NCI-H1417 (cell line): Measurements from ENCODE around the gene ZSCAN12.
"Not testable (repeated sequence)": the region's sequence is repeated elsewhere in the genome, so short reads cannot be mapped to it uniquely, and the experiment has no call there.

Experiments used
- DNase-seq, 3 experiments: peaks; one replicate each; lab custom pipeline; 2025; lab: John Stamatoyannopoulos, UW

Gene ZSCAN12

GRCh38 chr6:28393912-28394662, 5.5 kb downstream of the ZSCAN12 start:
- DNase-seq = peak in 1 of 3 experiments; percentile 6

DNA sequence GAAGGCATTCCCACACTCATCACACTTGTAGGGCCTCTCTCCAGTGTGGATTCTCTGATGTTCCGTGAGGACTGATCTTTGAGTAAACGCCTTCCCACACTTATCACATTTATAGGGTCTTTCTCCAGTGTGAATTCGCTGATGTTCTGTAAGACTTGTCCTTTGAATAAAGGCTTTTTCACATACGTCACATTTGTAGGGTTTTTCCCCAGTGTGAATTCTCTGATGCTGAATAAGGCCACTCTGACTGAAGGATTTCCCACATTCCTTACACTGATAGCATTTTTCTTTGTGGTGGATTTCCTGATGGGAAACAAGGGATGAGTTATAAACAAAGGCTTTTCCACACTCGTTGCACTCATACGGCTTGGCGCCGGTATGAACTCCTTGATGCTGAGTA, 8.9 kb downstream of the ZSCAN12 start:
- no peak for DNase-seq

DNA sequence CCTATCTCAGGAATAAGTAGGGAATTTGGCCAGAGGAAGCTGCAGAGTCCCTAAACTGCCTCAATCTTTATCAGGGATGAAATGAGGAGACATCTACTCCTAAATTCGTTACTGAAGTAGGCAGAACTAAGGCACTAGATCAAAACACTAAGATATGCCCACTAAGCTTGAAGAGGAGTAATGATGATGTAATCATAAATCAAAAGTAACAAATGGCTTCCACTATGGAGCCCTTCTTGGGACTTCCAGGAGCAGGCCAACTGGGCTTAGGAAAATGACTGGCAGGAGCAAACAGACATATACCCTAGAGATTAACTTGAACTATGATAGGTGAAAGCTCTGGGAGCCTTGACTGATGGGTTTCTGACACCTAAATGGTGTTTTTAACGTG, 15.4 kb downstream of the ZSCAN12 start:
- DNase-seq = no peak

- peak in 1 of 3 experiments; percentile 73 for DNase-seq
Observed at GRCh38 chr6:28383235-28384142, 16.1 kb downstream of the ZSCAN12 start.

DNA sequence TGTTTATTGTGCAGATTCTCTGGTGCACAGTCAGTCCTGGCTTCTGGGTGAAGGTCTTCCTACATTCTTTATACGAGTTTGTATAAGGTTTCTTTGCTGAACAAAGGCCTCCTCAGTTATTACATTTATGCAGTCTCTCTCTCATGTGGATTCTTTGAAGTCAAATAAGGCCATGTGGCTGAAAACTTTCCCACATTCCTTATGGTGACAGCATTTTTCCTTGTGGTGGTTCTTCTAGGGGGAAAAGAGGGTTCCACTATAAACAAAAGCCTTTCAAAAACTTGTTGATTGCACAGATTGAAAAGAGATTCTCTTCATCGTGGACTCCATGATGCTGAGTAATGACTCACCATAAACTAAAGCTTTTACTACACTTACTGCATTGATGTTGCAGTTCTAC, 19.2 kb downstream of the ZSCAN12 start:
- no peak for DNase-seq

GRCh38 chr6:28378644-28379043, 20.9 kb downstream of the ZSCAN12 start:
- no peak for DNase-seq

DNA sequence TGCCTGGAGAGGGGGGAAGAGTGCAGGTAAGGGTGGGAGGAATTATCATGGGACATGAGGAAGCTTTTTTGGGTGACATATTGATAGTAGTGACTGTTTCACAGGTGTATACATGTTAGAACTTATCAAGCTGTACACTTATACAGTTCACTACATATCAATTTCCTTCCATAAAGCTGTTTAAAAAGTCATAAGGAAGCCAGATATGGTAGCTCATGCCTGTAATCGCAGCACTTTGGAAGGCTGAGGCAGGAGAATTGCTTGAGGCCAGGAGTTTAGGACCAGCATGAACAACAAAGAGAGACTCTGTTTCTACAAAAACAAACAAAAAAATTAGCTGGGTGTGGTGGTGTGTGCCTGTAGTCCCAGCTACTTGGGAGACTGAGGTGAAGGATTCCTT, 21.7 kb downstream of the ZSCAN12 start:
- DNase-seq = no peak

GRCh38 chr6:28373925-28374324, 25.6 kb downstream of the ZSCAN12 start:
- DNase-seq = no peak

GRCh38 chr6:28371706-28372451, 27.7 kb downstream of the ZSCAN12 start:
- DNase-seq = no peak

DNA sequence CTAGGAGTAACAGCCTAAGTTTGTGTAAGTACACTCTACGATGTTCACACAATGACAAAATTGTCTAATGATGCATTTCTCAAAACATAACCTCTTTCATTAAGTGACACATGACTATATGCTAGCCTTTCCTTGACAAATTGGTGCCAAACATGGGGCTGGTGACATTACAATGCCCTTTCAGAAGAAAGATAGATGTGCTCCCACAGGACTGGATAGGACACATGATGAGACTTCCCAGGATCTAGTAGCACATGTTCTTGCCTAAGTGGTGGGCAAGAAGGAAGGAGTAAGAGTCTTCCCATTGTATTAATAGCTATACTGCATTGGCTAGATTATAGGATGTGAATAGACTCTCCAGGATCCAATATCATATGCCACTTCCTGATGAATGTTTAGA, 28.3 kb downstream of the ZSCAN12 start:
- no peak for DNase-seq

DNA sequence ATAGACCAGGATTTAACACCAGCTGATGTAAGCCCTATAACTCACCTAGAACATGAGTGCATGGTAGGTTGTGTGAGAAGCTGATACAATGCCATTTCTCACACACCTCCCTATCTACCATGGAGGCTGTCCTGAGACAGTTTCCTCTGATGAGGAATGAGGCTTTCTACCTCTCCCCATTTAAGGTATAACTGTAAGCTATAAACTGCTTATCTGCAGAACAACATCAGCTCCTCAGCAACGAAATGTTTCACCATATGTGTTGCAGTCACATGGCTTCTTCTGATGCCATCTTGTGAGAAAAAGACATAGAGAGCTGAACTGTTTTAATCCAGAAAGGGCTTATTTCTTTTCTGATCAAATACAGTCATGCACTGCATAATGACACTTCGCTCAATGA, 29.1 kb downstream of the ZSCAN12 start:
- no peak for DNase-seq

DNA sequence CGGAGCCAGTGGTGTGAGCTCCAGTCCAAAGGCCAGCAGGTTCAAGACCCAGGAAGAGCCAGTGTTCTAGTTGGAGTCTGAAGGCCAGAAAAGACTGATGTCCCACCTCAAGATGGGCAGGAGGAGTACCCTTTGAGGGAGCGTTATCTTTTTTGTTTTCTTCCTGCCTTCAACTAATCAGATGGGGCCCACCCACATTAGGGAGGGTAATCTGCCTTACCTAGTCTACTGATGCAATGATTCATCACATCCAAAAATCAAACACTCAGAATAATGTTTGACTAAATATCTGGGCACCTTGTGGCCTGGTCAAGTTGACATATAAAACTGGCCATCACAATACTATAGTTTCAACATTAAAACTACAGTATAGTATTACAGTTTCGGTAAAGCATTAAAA, 30.1 kb downstream of the ZSCAN12 start:
- DNase-seq = no peak

DNA sequence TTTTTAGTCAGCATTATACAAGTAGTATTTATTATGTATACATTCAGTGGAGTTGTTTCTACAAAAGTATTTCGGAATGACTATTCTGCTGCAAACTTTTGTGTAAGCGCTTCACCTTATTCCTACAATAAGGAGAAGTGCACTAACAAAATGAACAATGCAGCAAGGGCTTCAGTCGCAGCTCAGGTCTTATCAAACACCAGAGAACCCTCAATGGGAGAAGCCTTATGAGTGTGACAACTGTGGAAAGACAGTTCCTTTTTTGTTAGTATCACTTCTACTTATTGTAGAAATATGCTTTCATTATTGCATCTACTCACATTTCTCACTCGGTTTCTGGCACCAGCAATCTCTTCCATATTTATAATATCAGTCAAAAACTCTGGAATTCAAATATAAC, 31.0 kb downstream of the ZSCAN12 start:
- no peak for DNase-seq

GRCh38 chr6:28365590-28365989, 34.0 kb downstream of the ZSCAN12 start:
- DNase-seq = not testable (repeated sequence)

- DNase-seq = no peak
Observed at GRCh38 chr6:28360961-28361360, 38.6 kb downstream of the ZSCAN12 start.

DNA sequence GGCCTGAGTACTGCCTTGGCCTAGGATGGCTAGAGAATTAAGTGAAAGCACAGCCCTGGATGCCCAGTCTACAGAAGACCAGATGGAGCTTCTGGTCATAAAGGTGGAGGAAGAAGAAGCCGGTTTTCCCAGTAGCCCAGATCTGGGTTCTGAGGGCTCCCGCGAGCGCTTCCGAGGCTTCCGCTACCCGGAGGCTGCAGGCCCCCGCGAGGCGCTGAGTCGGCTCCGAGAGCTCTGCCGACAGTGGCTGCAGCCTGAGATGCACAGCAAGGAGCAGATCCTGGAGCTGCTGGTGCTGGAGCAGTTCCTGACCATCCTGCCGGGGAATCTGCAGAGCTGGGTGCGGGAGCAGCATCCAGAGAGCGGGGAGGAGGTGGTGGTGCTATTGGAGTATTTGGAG, 40.0 kb downstream of the ZSCAN12 start:
- DNase-seq = not testable (repeated sequence)

DNA sequence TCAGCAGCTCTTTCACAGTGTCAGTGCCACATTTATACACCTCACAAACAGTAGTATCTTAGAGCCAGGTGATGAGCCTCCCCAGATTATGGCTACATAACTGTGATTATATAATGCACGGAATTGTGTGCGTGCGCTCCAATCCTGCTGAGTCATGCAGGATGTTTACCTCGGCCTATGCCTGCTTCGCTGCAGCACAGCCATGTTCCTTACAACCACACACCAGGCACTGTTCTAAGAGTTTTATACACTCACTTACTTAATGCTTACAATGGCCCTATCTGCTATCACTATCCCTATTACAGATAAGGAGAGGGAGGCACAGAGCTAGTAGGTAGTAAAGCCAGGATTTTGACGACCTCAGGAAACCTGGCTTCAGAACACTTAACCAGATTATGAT, 42.5 kb downstream of the ZSCAN12 start:
- no peak for DNase-seq

DNA sequence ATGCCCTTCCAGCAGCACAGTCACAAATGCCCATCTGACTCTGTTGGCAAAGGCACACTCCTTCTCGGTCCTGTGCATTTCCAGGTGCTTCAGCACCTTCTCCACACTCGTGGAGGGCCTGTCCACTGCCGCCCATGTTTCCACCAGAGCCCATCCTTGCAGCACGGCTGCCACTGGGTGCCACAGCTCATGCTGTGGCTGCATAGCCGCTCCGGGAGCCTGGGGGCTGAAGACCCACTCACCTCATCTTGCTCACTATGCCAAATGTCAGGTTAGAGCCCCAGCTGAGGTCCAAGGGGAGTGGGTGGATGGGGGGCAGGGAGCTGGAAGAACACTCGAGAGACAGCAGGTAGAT, 42.9 kb downstream of the ZSCAN12 start:
- DNase-seq = no peak

- DNase-seq = peak; percentile 74 to 91 (median 86)
Observed at GRCh38 chr6:28355743-28356665, 43.5 kb downstream of the ZSCAN12 start.

GRCh38 chr6:28354688-28355554, 44.6 kb downstream of the ZSCAN12 start:
- DNase-seq = no peak
